Activated effector memory CD4-positive, alpha-beta T cell treated with anti-CD3 and anti-CD28 coated beads, Interleukin-2, amount 50 U/mL, for 16 hours (primary cell): ENCODE data around the gene NAGA.
"Not testable (repeated sequence)": the region's sequence is repeated elsewhere in the genome, so short reads cannot be mapped to it uniquely, and the experiment has no call there.

Experiments used
- DNase-seq: peaks from one replicate; pipeline ENCODE4 v3.0.0-alpha.2; 2020

The NAGA gene

GRCh38 chr22:42070517-42071422 is at the start of gene NAGA:
Gene NAGA (minus strand): TSS chr22:42070812. CDS start chr22:42070297, 515 bp downstream.
- peak; percentile 97 for DNase-seq

- no peak for DNase-seq
Measured at GRCh38 chr22:42116848-42117424, 46.3 kb upstream of the NAGA start.

- DNase-seq: not testable (repeated sequence)
Measured at GRCh38 chr22:42115420-42115830, 44.8 kb upstream of the NAGA start.

- DNase-seq: no peak
Measured at GRCh38 chr22:42114721-42115120, 44.1 kb upstream of the NAGA start.

GRCh38 chr22:42112793-42113192 is 42.2 kb upstream of the NAGA start:
- not testable (repeated sequence) for DNase-seq

- DNase-seq: no peak
Measured at GRCh38 chr22:42111798-42112197, 41.2 kb upstream of the NAGA start.

GRCh38 chr22:42108848-42109247 is 38.2 kb upstream of the NAGA start:
- DNase-seq: no peak

GRCh38 chr22:42104332-42104860 is 33.8 kb upstream of the NAGA start:
- not testable (repeated sequence) for DNase-seq

GRCh38 chr22:42101199-42101598 is 30.6 kb upstream of the NAGA start:
- DNase-seq: no peak

GRCh38 chr22:42091455-42091782 is 20.8 kb upstream of the NAGA start:
- DNase-seq: no peak

- DNase-seq: peak; percentile 99
Measured at GRCh38 chr22:42090596-42091454, 20.2 kb upstream of the NAGA start, which contains the start of gene NDUFA6. Gene NDUFA6 (minus strand): TSS chr22:42090772. CDS start chr22:42090744, 28 bp downstream.

GRCh38 chr22:42086051-42086450 is 15.4 kb upstream of the NAGA start:
- no peak for DNase-seq

GRCh38 chr22:42084874-42085273 is 14.3 kb upstream of the NAGA start:
- no peak for DNase-seq

- no peak for DNase-seq
Measured at GRCh38 chr22:42083119-42083518, 12.5 kb upstream of the NAGA start.

GRCh38 chr22:42080287-42080686 is 9.7 kb upstream of the NAGA start:
- DNase-seq: no peak

GRCh38 chr22:42079319-42080251 is 9.0 kb upstream of the NAGA start, which contains the start of gene SMDT1:
Gene SMDT1 (plus strand): TSS chr22:42079700. CDS start chr22:42079769, 69 bp downstream.
- DNase-seq: peak; percentile 99

- no peak for DNase-seq
Measured at GRCh38 chr22:42078469-42079318, 8.1 kb upstream of the NAGA start.

- no peak for DNase-seq
Measured at GRCh38 chr22:42077486-42078125, 7.0 kb upstream of the NAGA start.

GRCh38 chr22:42076764-42077485 is 6.3 kb upstream of the NAGA start:
- DNase-seq: no peak
